ENCODE data around the gene AZU1.

GRCh38 chr19:867301-867793 is 39.7 kb downstream of the AZU1 start:
- TF ChIP-seq POLR2A (IDR thresholded peaks at IDR 0.05; ENCODE audit: low read length) (no peak), GATA1 (IDR thresholded peaks at IDR 0.05; ENCODE audit: low read depth, low read length) (no peak)

Data from erythroblast (primary cell).